HUES48 (cell line): ENCODE measurements around the gene PMIS2.

Experiments
- H3K27ac ChIP-seq: one replicate; pipeline ENCODE4 v1.7.0; 2013; ENCODE audit warnings: low read depth, low read length, inconsistent platforms
- H3K27me3 ChIP-seq: 2 replicates; pipeline ENCODE4 v1.6.1; 2013; ENCODE audit warnings: mild to moderate bottlenecking, low read length; ENCODE audit not compliant: control insufficient read depth, insufficient read depth
- H3K36me3 ChIP-seq: 2 replicates; pipeline ENCODE4 v1.6.1; 2013; ENCODE audit warnings: low read length; ENCODE audit not compliant: control insufficient read depth, insufficient read depth
- H3K4me1 ChIP-seq: 2 replicates; pipeline ENCODE4 v1.6.1; 2013; ENCODE audit warnings: mild to moderate bottlenecking, low read length; ENCODE audit not compliant: control insufficient read depth, insufficient read depth
- H3K4me3 ChIP-seq: 2 replicates; pipeline ENCODE4 v1.5.1; 2013; ENCODE audit warnings: mild to moderate bottlenecking, low read depth, low read length
- H3K9ac ChIP-seq: 2 replicates; pipeline ENCODE4 v1.6.1; 2013; ENCODE audit warnings: mild to moderate bottlenecking, low read depth, low read length, moderate library complexity
- H3K9me3 ChIP-seq: 2 replicates; pipeline ENCODE4 v1.6.1; 2013; ENCODE audit warnings: low read length; ENCODE audit not compliant: control insufficient read depth, insufficient read depth

PMIS2 gene

DNA sequence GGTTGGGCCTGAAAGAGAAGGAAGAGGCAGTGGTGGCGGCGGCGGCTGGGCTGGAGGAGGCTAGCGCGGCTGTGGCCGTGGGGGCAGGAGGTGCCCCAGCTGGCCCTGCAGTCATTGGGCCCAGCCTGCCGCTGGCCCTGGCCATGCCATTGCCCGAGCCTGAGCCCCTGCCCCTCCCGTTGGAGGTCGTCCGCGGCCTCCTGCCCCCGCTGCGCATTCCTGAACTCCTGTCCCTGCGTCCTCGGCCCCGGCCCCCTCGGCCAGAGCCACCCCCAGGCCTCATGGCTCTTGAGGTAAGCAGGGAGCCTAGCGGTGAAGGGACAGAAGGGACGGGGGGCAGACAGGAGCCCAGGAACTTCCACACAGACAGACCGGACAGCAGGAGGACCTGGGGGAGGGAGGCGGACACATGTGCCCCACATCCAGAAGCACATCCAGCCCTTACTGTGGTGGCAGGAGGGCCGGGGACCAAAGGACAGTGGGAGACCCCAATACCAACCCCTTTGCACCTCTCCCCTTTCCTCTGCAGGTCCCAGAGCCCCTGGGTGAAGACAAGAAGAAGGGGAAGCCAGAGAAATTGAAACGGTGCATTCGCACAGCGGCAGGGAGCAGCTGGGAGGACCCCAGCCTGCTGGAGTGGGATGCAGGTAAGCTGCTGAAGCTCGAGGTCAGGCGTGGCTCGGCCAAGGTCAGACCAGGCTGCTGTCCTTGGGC, 47.9 kb downstream of the PMIS2 start:
- Histone ChIP-seq H3K27me3 (no peaks in the 10 kb centered on the region), H3K27ac (no peak overlapping the region), H3K9me3 (no peaks in the 10 kb centered on the region), H3K36me3 (peaks cover 70% of the 10 kb centered on the region), H3K9ac (no peak overlapping the region), H3K4me3 (no peak overlapping the region), H3K4me1 (peaks cover 1% of the 10 kb centered on the region; the same call in 1 of the 2 replicates)

DNA sequence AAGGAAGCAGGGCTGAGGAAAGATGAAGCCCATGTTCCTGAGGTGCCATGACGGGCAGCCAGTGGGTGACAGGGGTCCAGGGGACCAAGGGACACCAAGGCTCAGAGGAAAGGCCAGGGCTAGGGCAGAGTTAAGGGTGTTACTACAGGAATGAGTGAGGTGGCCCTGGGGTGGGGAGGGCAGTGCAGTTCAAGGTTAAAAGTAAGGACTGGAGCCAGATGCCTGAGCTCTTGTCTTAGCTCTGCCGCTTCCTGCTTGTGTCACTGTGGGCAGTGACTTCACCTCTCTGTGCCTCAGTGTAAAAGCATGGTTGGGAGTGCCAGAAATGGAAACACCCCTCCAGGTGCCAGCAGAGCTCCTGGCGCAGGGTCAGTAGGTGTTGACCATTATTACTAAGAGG, 50.7 kb downstream of the PMIS2 start:
- Histone ChIP-seq H3K9me3 (no peaks in the 10 kb centered on the region), H3K9ac (no peak overlapping the region), H3K4me1 (peaks cover 12% of the 10 kb centered on the region), H3K27me3 (no peaks in the 10 kb centered on the region), H3K27ac (no peak overlapping the region), H3K4me3 (no peak overlapping the region), H3K36me3 (peaks cover 58% of the 10 kb centered on the region)
